KBM-7 (cell line): ENCODE measurements around the gene ASB14.
"Not testable (repeated sequence)": the region's sequence is repeated elsewhere in the genome, so short reads cannot be mapped to it uniquely, and the experiment has no call there.

Source experiments
- DNase-seq: peaks from one replicate; pipeline ENCODE4 v3.0.0-alpha.2; 2015
- in situ Hi-C: fragments of 300-500 bp; cut with MboI; formaldehyde crosslinking; loops from 2 replicates; pipeline ENCODE4 v1.14.3; 2020; ENCODE audit warnings: low sequenced_read_pairs, low pct_unique_long_range_greater_than_20kb, mixed read lengths

Gene ASB14

GRCh38 chr3:57292159-57292896 lies at the start of gene ASB14:
Gene ASB14, minus strand, starts transcription at chr3:57292685. Its CDS starts 652 bp downstream, at chr3:57292033.
- no peak for DNase-seq
- in situ Hi-C loops = no loop called here

- in situ Hi-C loops, DNase-seq: not testable (repeated sequence)
Measured at GRCh38 chr3:57339071-57339642, 46.7 kb upstream of the ASB14 start.

- DNase-seq, in situ Hi-C loops: not testable (repeated sequence)
Measured at GRCh38 chr3:57338272-57339070, 46.0 kb upstream of the ASB14 start.

- in situ Hi-C loops = no loop called here
- DNase-seq = no peak
Measured at GRCh38 chr3:57335283-57335938, 42.9 kb upstream of the ASB14 start.

GRCh38 chr3:57331078-57331610 lies 38.7 kb upstream of the ASB14 start:
- DNase-seq = no peak
- in situ Hi-C loops = no loop called here

- DNase-seq, in situ Hi-C loops: not testable (repeated sequence)
Measured at GRCh38 chr3:57326498-57326897, 34.0 kb upstream of the ASB14 start.

DNA sequence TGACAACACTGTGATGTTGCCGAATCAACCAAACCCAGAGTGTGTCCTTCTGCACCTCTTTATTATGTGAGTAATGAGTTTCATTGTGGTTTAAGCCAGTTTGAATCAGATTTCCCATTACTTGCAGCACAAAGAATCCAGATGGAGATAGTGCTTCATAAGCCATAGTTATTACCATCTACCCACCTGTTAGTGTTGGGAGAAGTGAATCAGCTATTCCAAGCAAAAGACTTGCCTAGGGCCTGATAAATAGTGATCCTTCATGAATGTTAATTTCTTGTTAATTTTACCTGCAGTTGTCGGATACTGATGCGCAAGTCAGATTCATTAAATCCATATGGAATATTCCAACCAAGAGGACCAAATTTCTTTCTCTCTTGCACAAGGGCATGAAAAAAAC lies 21.7 kb upstream of the ASB14 start:
- DNase-seq = no peak
- in situ Hi-C loops = no loop called here

DNA sequence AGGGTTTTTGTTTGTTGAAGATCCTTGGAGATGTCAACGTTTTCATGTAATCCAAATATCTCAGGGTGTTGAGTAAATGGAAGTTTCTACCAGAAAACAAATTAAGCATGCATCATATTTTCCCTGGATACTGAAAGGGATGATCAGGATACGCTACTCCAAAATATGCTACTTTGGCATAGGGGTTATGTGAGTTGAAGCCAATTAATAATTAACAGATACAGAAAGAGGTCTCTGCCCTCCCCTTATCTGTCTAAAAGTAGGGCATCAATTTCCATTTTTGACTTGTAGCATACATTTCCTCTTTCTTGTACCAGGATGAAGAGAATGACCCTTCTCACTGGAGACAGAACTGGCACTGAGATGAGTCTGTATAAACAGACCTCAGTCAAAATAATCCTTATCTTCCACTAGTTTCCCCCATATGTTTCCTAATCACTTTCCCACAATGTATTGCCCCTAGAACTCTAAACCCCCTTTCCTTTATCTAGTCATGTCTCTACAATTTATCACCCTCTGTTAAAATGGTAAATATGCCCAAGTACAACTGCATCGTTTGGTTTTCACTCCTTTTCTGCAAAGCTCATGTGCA lies 17.4 kb upstream of the ASB14 start:
- in situ Hi-C loops = no loop called here
- DNase-seq = peak; percentile 5

- not testable (repeated sequence) for DNase-seq
Measured at GRCh38 chr3:57303520-57303919, 11.0 kb upstream of the ASB14 start.

DNA sequence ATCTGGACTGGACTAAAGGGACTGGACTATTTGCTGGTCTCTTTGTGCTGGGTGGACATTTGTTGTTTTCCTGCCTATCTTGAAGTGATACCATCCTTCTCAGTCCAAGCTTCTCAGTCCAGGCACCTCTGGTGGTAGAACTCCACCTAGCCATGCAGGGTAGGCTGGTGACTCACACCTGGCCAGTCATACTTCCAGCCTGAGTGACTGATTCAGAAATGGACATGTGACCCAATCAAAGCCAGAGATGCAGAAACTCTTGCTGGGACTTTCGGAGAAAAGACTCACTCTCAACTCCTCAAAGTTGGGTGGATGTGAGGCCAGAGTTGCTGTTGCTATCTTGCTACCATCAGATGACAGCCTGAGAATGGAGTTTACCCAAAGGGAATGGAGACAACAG lies 5.6 kb upstream of the ASB14 start:
- DNase-seq = no peak
- in situ Hi-C loops = no loop called here

More at GRCh38 chr3:57303520-57303919, 11.0 kb upstream of the ASB14 start:
- in situ Hi-C loops = not testable (repeated sequence)

DNA sequence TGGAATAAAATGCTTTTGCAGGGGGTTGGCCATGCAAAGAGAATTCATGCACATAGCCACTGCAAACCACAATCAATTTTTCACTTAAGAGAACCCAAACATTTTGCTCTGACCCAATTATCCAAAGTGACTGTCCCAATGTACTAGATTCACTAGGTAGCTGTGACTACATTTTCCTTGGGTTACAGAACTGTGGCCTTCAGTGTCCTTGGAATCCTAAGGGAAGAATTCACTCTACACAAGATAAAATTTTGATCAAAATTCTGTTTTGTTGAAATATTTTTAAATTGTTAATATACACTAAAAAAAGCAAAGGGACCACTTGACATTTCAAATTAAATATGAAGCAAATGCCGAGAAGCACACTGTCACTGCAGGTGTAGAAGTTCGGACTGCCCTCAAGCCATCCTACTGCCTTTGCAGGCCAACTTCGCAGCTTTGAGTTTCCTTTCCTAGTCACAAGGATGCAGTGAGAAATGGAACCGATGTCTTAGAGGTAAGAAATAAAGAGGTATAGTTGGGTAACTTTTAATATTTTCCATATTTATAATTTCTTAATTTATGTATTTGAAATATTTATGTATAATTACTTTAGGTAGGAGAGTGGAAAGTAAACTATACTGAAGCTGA lies 527 bp upstream of the ASB14 start:
- in situ Hi-C loops = no loop called here
- no peak for DNase-seq

DNA sequence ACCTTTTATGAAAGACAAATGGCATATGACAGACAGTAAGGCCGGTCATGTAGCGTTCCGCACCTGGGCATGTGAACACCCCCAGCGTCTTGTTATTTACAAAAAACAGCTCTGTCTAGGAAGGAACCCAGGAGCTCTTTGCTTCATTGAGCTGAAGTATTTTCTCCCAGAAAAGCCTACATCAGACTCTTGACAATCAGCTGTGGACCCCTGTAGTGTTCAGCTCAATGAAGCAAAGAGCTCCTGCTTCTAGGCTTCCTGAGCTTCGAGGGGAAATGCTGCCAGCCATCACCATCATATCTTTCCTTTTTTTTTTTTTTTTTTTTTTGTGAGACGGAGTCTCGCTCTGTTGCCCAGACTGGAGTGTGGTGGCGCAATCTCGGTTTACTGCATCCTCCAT lies 4.1 kb downstream of the ASB14 start:
- no peak for DNase-seq
- in situ Hi-C loops = no loop called here

DNA sequence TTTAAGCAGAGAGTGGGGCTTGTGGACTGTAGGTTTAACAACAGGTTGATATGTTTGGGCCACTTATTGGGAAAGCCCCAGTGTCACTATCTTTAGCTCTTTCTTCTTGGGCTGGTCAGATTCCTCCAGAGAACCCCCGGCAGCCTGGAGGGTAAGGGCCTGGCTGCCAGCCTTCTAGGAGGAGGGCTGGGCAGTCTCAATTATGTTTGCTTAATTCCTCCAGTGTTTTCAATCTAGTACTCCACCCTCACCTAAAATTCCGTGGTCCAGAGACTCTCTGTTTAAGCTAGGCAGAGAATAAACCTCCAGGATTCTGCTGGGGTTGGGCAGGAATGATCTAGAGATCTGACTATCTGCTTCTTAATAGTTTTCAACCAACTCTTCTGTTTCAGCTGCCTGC lies 5.3 kb downstream of the ASB14 start:
- in situ Hi-C loops = no loop called here

GRCh38 chr3:57283334-57283733 lies 9.2 kb downstream of the ASB14 start:
- DNase-seq = no peak
- in situ Hi-C loops = no loop called here

More for the DNA sequence above, 5.3 kb downstream of the ASB14 start:
- no peak for DNase-seq

DNA sequence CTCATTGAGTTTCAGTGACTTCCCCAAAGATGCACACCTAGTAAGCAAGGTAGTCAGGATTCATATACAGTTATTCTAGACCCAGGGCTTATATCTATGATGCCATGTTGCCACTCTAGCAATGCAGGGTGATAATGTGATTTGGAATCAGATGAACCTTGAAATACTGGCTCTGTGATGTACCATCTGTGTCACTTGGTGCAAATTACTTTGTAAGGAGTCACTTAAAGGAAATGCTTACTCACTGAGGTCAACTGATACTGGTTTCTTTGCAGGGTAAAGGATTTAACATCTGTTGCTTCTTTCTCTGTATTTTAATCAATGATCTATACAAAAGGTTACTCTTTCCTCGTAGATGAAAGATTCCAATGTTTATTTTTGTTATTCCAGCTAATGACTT lies 10.8 kb downstream of the ASB14 start:
- peak; percentile 9 for DNase-seq
- in situ Hi-C loops = no loop called here

- DNase-seq = no peak
- in situ Hi-C loops = no loop called here
Measured at GRCh38 chr3:57279685-57280084, 12.8 kb downstream of the ASB14 start.

GRCh38 chr3:57278237-57278636 lies 14.2 kb downstream of the ASB14 start:
- in situ Hi-C loops = no loop called here
- no peak for DNase-seq

DNA sequence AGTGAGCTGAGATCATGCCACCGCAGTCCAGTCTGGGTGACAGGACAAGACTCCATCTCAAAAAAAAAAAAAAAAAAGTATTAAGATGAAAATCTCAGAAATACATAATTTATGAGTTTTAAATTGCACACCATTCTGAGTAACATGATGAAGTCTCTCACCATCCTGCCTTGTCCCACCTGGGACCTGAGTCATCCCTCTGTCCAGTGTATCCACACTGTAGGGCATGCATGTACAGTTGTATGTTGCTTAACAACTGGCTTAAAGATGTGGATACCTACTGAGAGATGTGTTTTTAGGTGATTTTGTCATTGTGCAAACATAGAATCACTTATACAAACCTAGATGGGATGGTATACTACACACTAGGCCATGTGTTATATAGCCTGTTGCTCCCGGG lies 17.1 kb downstream of the ASB14 start:
- in situ Hi-C loops = no loop called here

GRCh38 chr3:57274845-57275244 lies 17.6 kb downstream of the ASB14 start:
- DNase-seq = no peak
- in situ Hi-C loops = no loop called here

More for the DNA sequence above, 17.1 kb downstream of the ASB14 start:
- no peak for DNase-seq
